Left lung (tissue), 10 donors: ENCODE data around the gene PDIA5. TPM values are rescaled to one million over a fixed set of nuclear protein-coding genes. Genes with fewer than 3 reads are reported as not detected.

Experiments used
- ATAC-seq: fragments of 200-7000 bp; cut with Tn5 transposase; one replicate; pipeline ENCODE4 v1.9.1; 2020; ENCODE audit warnings: moderate library complexity
- DNase-seq, 4 donors: peaks; one replicate each; pipeline ENCODE4 v3.0.0-alpha.2; 2013 to 2020
- H3K27ac ChIP-seq, 2 donors: fragments of 200-600 bp; sonication (generic) in 1 of 2; one replicate each; pipeline versions ENCODE4 v1.5.0 to v1.8.0; 2020 to 2021
- H3K27me3 ChIP-seq, 2 donors: fragments of 200-600 bp; sonication (generic) in 1 of 2; one replicate each; pipeline versions ENCODE4 v1.5.0 to v1.8.0; 2020 to 2021
- H3K36me3 ChIP-seq, 2 donors: fragments of 200-600 bp; sonication (generic) in 1 of 2; one replicate each; pipeline versions ENCODE4 v1.5.0 to v1.8.0; 2020 to 2021
- H3K4me1 ChIP-seq, 2 donors: fragments of 200-600 bp; one replicate each; pipeline ENCODE4 v1.8.0; 2021
- H3K4me3 ChIP-seq, 2 donors: fragments of 200-600 bp; sonication (generic) in 1 of 2; one replicate each; pipeline versions ENCODE4 v1.5.0 to v1.8.0; 2020 to 2021; ENCODE audit warnings: mild to moderate bottlenecking in 1 of 2
- H3K9me3 ChIP-seq, 2 donors: fragments of 200-600 bp; sonication (generic) in 1 of 2; one replicate each; pipeline versions ENCODE4 v1.5.0 to v1.8.0; 2020 to 2021
- intact Hi-C, 2 donors: fragments of 100-400 bp; cut with DNase I; formaldehyde crosslinking; loops; one replicate each; pipeline versions ENCODE4 v1.11.2 to v1.14.2; 2022
- polyA plus RNA-seq, 6 donors: library from polyadenylated mRNA; unstranded; fragments of 120-200 nt; gene quantifications; one replicate each; pipeline ENCODE4 v1.2.1, GENCODE V29; 2013; ENCODE audit not compliant: insufficient read length in 6 of 6
- total RNA-seq, 2 donors: library from RNA; stranded (reverse); fragmentation: NEBNext Ultra II Directional; extraction: Animal tissue kit (Norgen Biotek cat#: 25700); gene quantifications; one replicate each; pipeline ENCODE4 v1.2.1, GENCODE V29; 2021
- TF ChIP-seq, protein P1 (sequence below), 2 donors: fragments of 200-600 bp; sonication (generic) in 1 of 2; IDR thresholded peaks; one replicate each; pipeline versions ENCODE4 v1.5.0 to v1.8.0; 2021; ENCODE audit warnings: antibody characterized with exemption in 2 of 2
- donor health status: DM: no; HTN: yes; CAD: no.
- donor health status: DM: no; HTN: no; CAD: no.

PDIA5 gene
- total and polyA plus RNA-seq, 8 donors = 26.3 to 44.8 (median 29.3) TPM

DNA sequence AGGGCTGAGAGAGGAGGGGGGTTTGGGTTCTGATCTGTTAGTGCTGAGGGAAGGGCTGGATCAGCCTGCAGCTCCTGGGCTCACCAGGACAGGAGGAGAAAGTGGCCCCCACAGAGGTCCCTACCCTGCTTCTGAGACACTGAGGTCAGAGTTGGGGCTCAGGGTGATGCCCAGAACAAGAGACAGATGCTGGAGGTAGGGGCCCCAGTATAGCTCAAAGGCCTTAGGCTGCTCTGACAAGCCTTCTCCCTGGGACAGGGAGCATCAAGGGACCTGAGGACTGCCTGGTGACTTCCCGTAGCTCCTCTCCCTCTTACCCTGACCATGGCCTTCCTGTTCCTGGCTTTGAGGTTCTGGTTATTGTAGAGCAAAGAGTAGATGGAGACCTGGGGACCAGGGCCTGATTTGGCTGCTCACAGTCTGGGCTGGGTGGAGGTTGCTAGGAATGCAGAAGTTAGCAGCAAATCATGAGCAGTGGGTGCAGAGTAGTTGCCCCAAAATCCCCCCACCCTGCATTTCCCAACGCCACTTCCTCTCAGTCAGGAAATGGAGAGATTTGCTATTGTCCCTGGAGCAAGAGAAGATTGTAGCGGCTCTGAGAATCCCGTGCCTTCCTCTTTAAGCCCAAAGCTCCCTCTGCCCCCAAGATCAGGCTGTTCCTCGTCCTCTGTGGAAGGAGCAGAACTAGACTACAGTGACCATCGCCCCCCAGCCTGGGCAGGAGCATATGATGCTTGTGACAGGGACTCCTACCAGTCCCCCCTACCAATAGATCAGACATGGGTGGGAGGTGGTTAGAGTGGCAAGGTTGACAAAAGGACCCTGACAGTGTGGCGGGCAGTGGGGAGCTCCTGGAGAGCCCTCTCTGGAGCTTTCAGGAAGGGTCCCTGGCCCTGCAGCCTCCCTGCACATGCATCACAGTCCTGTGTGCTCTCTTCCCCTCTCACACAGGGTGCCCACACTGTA lies 87.5 kb downstream of the PDIA5 start:
- Histone ChIP-seq H3K27ac (peak overlapping the region in 1 of 2 donors; percentile 5), H3K27me3 (no peaks in the 10 kb centered on the region), H3K36me3 (peaks cover 0 to 89% of the 10 kb centered on the region in 2 donors), H3K4me1 (peaks cover 0 to 11% of the 10 kb centered on the region in 2 donors), H3K4me3 (no peak overlapping the region), H3K9me3 (no peaks in the 10 kb centered on the region)
- intact Hi-C loops = no loop called here
- DNase-seq (no peak), ATAC-seq (no peak)
- TF ChIP-seq, protein P1, sequence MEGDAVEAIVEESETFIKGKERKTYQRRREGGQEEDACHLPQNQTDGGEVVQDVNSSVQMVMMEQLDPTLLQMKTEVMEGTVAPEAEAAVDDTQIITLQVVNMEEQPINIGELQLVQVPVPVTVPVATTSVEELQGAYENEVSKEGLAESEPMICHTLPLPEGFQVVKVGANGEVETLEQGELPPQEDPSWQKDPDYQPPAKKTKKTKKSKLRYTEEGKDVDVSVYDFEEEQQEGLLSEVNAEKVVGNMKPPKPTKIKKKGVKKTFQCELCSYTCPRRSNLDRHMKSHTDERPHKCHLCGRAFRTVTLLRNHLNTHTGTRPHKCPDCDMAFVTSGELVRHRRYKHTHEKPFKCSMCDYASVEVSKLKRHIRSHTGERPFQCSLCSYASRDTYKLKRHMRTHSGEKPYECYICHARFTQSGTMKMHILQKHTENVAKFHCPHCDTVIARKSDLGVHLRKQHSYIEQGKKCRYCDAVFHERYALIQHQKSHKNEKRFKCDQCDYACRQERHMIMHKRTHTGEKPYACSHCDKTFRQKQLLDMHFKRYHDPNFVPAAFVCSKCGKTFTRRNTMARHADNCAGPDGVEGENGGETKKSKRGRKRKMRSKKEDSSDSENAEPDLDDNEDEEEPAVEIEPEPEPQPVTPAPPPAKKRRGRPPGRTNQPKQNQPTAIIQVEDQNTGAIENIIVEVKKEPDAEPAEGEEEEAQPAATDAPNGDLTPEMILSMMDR (IDR thresholded peaks at IDR 0.05) = no peak

DNA sequence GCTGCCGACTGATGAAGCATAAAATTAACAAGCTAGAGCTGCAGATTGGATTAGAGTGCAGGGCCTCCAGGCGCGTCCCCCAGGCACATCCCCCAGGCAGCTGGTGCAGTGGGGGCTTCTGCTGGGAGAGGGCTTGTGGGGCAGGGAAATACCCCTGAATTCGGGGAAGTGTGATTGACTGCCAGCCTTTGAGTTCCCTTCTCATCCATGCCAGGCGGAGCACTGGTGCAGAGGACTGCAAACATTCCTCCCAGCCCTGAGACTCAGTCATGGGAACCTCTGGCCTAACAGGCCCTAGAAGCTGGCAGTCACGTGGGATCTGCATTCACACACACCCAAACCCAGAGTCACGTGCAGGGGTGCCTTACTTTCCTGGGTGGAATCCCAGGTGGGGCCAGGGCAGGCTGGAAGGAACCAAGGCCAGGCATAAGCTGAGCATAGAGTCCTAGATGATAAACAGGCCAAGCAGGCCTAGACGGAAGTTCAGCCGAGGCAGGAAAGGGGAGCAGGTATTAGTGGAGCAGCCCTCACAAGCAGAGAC lies 88.7 kb downstream of the PDIA5 start:
- DNase-seq (peak in 1 of 4 donors; percentile 62), ATAC-seq (peak; percentile 68)
- Histone ChIP-seq H3K27ac (no peak overlapping the region), H3K4me3 (no peak overlapping the region), H3K27me3 (no peaks in the 10 kb centered on the region), H3K4me1 (peaks cover 0 to 11% of the 10 kb centered on the region in 2 donors), H3K9me3 (no peaks in the 10 kb centered on the region), H3K36me3 (peaks cover 0 to 89% of the 10 kb centered on the region in 2 donors)
- intact Hi-C loops = no loop called here
- TF ChIP-seq, protein P1 (IDR thresholded peaks at IDR 0.05) = no peak

DNA sequence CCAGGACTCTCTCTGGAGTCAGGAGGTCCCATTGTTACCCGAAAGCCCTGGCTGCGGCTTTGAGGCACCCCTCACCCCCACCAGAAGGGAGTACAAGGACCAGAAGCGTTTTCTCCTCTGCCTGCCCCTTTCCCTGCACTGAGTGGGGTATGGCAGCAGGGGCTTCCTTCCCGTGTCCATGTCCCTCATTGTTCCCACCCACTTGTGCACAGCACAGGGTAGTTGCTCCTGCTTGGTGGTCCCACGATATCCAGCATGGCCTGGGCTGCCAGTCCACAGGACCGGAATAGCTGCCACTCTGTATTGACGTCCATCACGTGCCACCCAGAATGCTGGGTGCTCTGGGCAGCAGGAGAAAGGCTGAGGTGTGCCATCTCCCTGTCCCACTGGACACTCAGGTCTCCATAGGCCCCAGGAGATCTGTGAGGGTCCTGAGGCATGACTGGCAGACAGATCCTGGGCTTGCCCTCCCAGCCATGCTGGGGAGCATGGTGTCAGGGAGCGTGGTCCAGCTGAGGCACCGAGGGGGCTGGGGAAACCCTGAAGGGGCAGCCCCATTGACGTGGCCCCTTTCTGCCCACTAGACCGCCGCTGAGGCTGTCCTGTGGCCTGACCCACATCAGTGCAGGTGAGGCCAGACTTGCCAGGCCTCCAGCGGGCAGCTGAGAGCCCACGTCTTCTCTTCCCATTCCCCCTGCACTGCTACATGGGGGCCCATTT lies 89.6 kb downstream of the PDIA5 start:
- TF ChIP-seq, protein P1 (IDR thresholded peaks at IDR 0.05) = no peak
- Histone ChIP-seq H3K4me3 (no peak overlapping the region), H3K36me3 (peaks cover 0 to 89% of the 10 kb centered on the region in 2 donors), H3K9me3 (no peaks in the 10 kb centered on the region), H3K27ac (no peak overlapping the region), H3K4me1 (peaks cover 0 to 11% of the 10 kb centered on the region in 2 donors), H3K27me3 (no peaks in the 10 kb centered on the region)
- ATAC-seq (no peak), DNase-seq (no peak)
- intact Hi-C loops = no loop called here

DNA sequence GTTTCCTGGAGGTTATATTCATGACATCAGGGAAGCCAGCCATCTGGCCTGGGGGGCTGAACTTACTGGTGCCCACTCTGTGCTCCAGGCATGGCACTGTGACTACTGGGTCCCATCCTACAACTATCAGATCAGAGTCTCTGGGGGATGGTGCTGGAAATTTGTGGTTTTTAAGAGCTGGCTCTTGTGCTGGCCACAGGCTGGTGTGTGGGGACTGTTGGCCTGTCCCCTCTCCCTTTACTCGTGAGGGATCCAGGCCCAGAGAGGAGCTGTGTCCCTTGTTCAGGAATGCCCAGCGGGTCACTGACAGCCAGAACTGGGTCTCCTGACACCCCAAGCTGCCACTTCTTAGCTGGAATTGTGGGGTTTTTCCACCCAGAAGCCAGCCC lies 90.4 kb downstream of the PDIA5 start:
- TF ChIP-seq, protein P1 (IDR thresholded peaks at IDR 0.05) = no peak
- intact Hi-C loops = no loop called here
- peak; percentile 41 for ATAC-seq
- no peak for DNase-seq
- H3K4me3 ChIP-seq = no peak overlapping the region
- peaks cover 0 to 94% of the 10 kb centered on the region in 2 donors for H3K36me3 ChIP-seq
- peaks cover 0 to 11% of the 10 kb centered on the region in 2 donors for H3K4me1 ChIP-seq
- no peaks in the 10 kb centered on the region for H3K27me3 ChIP-seq
- no peak overlapping the region for H3K27ac ChIP-seq
- H3K9me3 ChIP-seq = no peaks in the 10 kb centered on the region
